ENCODE data around the gene RNF166.

Gene RNF166

DNA sequence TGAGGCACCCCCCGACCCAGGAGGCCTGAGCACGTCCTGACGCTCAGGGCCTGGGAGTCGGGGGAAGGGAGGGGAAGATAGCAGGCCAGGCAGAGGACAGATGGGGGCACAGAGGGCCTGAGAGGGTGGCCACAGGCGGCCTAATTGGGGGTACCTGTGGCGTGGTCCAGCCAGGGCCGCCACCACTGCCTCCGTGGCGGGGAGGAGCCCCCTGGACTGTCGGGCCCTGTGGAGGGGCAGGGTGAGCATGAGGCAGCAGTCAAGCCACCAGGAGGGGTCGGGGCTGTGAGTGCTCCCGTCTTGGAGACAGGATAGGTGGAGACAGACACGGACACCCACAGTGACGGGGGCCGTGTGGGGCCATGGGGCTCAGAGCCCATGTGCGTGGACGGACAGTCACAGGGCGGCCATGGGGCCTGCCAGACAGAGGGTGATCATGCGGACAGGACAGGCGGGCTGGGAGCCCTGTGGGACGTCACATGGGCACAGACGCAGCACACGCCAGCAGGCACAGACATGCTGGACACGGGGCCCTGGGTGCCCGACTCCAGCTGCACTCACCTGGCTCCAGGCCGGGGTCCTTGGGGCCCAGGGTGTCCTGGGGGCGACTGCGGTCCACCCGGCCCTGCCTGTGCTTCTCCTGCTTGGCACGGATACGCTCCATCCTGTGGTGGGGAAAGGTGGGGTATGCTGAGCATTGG is 18.8 kb upstream of the RNF166 start:
- H3K4me3 ChIP-seq (ENCODE audit: low read depth, low read length) = no peak overlapping the region

DNA sequence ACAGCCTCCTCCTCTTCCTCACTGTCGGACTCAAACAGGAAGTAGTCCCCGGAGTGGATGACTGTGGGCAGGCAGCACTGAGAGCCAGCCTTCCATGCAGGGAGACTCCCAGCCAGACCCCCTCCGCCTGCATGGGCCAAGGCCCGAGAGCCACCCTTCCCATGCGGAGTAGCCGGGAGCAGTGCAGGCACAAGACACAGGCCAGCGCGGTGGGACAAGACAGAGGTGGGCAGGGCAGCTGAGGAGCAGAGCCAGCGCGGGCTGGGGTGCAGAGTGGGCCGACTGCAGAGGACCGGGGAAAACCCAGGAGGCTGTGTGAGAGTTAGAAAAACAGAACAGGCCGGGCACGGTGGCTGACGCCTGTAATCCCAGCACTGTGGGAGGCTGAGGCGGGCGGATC is 17.7 kb upstream of the RNF166 start:
- H3K4me3 ChIP-seq (ENCODE audit: low read depth, low read length) = no peak overlapping the region

GRCh38 chr16:88723507-88723887 is 17.3 kb upstream of the RNF166 start:
- no peak overlapping the region for H3K4me3 ChIP-seq (ENCODE audit: low read depth, low read length)

DNA sequence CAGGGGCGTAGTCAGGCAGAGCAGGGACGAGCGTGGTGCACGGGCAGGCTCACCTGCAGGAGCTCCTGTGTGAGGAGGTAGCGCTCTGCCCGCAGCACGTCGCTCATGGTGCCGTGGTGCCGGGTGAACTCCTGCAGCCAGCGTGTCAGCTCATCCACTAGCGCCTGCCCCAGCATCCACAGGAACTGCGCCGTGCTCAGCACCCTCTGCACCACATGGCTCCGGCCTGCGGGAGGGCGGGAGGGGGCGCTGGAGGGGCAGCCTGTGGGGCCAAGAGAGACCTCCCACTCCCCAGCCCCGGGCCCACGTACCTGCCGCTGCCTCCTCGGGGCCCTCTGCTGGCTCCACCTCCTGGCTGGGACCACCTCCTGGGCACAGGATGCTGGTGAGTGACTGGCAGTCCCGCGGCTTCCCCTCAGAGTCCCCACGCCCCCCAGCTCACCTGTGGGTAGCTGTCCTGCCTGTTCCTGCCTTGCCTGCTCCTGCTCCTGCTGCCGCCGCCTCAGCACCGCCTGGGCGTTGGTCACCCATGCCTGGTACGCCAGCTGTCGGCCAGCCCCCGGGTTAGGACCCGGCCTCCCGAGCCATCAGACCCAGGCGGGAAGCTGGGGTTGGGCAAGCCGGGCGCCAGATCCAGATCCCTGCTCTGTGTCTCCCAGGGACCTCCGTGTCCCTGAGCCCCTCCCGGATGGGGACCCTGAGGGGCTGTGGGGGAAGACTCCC is 16.7 kb upstream of the RNF166 start:
- no peak overlapping the region for H3K4me3 ChIP-seq (ENCODE audit: low read depth, low read length)

- no peak overlapping the region for H3K4me3 ChIP-seq (ENCODE audit: low read depth, low read length)
These were observed 15.9 kb upstream of the RNF166 start for GRCh38 chr16:88721815-88722755.

- H3K4me3 ChIP-seq (ENCODE audit: low read depth, low read length) = no peak overlapping the region
These were observed 15.0 kb upstream of the RNF166 start for GRCh38 chr16:88721236-88721635.

DNA sequence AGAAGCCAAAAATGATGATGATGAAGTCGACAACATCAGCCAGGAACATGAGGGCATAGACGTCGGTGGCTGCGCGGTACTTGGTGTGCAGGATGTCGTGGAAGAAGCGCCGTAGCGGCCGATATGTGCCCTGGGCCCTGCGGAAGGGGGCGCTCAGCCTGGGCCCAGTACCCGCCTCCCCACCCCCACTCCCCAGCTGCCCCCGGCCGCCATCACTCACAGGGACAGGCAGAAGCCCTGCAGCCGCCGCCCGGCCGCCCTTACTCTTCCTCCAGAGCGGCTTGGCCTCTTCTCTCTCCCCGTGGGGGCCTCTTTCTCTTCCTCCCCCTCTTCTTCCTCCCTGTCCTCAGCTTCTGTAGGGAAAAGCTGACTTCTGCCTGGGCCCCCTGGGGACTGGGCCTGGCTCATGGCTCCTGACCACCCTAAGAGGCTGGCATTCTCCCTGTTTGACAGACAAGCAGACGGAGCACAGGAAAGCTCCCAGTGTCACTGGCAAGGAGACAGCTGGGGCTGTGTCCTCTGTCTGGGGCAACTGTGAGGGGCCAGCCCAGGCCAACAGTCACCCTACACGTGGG is 14.3 kb upstream of the RNF166 start:
- no peak overlapping the region for H3K4me3 ChIP-seq (ENCODE audit: low read depth, low read length)

DNA sequence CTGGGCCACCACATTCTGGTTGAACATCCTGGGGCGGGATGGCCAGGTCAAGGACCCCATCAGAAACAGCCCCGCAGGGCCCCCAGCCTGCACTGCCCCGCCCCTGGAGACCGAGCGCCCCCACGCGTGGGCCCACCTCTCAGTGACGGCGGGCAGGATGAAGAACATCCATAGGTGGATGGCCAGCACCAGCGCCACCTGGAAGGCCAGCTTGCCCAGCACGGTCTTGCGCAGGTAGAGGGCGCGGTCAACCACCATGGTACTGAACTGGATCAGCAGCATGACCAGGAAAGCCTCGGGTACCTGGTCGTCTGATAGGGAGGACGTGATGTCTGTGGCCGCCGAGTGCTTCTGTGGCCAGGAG is 13.7 kb upstream of the RNF166 start:
- no peak overlapping the region for H3K4me3 ChIP-seq (ENCODE audit: low read depth, low read length)

GRCh38 chr16:88719267-88719932 is 13.2 kb upstream of the RNF166 start:
- H3K4me3 ChIP-seq (ENCODE audit: low read depth, low read length) = no peak overlapping the region

DNA sequence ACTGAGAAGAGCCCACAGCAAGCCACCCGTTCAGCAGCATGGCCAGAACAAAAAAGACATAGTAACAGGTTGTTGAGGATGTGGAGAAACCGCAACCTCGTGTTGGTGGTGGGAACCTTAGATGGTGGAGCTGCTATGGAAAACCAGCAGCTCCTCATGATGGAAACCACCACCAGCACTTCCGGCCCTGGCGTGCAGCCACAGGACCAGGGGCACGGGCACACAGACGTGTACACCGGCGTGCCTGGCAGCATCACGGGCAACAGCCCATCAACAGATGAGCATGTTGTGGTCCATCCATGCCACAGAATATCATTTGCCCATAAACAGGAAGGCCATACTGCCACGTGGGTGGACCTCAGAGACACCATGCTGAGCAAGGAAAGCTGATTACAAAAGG is 12.0 kb upstream of the RNF166 start:
- no peak overlapping the region for H3K4me3 ChIP-seq (ENCODE audit: low read depth, low read length)

GRCh38 chr16:88716601-88717001 is 10.4 kb upstream of the RNF166 start:
- no peak overlapping the region for H3K4me3 ChIP-seq (ENCODE audit: low read depth, low read length)

GRCh38 chr16:88716201-88716600 is 10.0 kb upstream of the RNF166 start:
- no peak overlapping the region for H3K4me3 ChIP-seq (ENCODE audit: low read depth, low read length)

- H3K4me3 ChIP-seq (ENCODE audit: low read depth, low read length) = no peak overlapping the region
These were observed 9.3 kb upstream of the RNF166 start for GRCh38 chr16:88715312-88716190.

GRCh38 chr16:88714420-88715302 is 8.5 kb upstream of the RNF166 start:
- H3K4me3 ChIP-seq (ENCODE audit: low read depth, low read length) = no peak overlapping the region

GRCh38 chr16:88713568-88714419 is 7.6 kb upstream of the RNF166 start:
- H3K4me3 ChIP-seq (ENCODE audit: low read depth, low read length) = no peak overlapping the region

GRCh38 chr16:88713054-88713453 is 6.8 kb upstream of the RNF166 start:
- no peak overlapping the region for H3K4me3 ChIP-seq (ENCODE audit: low read depth, low read length)

GRCh38 chr16:88712362-88712979 is 6.3 kb upstream of the RNF166 start:
- H3K4me3 ChIP-seq (ENCODE audit: low read depth, low read length) = no peak overlapping the region

All from iPS-11a (cell line).